Astrocyte (in vitro differentiated cells and primary cell): ENCODE data around the gene CFAP20. TPM values are rescaled to one million over a fixed set of nuclear protein-coding genes. Genes with fewer than 3 reads are reported as not detected.

ENCODE experiments used
- DNase-seq: peaks from one replicate; pipeline ENCODE4 v3.0.0-alpha.2; 2010; ENCODE audit warnings: low read depth
- FAIRE-seq: peaks from 2 replicates; lab custom pipeline; 2011; peaks lifted over from hg19 to GRCh38; lab: Jason Lieb, UNC
- H2AFZ ChIP-seq: 2 replicates; pipeline ENCODE4 v1.6.0; 2012; ENCODE audit warnings: low read depth, low read length, inconsistent platforms
- H3K27ac ChIP-seq: 2 replicates; pipeline ENCODE4 v1.5.1; 2011; ENCODE audit warnings: low read depth, low read length, inconsistent platforms
- H3K27me3 ChIP-seq: 2 replicates; pipeline ENCODE4 v1.6.0; 2011; ENCODE audit warnings: low read length, inconsistent platforms; ENCODE audit not compliant: insufficient read depth
- H3K36me3 ChIP-seq: 2 replicates; pipeline ENCODE4 v1.5.1; 2011; ENCODE audit warnings: low read length, inconsistent platforms; ENCODE audit not compliant: insufficient read depth
- H3K4me1 ChIP-seq: 2 replicates; pipeline ENCODE4 v1.5.1; 2011; ENCODE audit warnings: low read length, inconsistent platforms; ENCODE audit not compliant: insufficient read depth
- H3K4me2 ChIP-seq: 2 replicates; pipeline ENCODE4 v1.6.0; 2012; ENCODE audit warnings: low read length, inconsistent platforms
- H3K4me3 ChIP-seq: 2 replicates; pipeline ENCODE4 v1.5.1; 2011; ENCODE audit warnings: low read depth, mild to moderate bottlenecking, low read length, inconsistent platforms; ENCODE audit not compliant: insufficient read depth
- H3K79me2 ChIP-seq: 2 replicates; pipeline ENCODE4 v1.6.0; 2012; ENCODE audit warnings: mild to moderate bottlenecking, low read length, inconsistent platforms; ENCODE audit not compliant: insufficient read depth
- H3K9ac ChIP-seq: 2 replicates; pipeline ENCODE4 v1.6.0; 2012; ENCODE audit warnings: mild to moderate bottlenecking, low read length, inconsistent platforms
- H3K9me3 ChIP-seq: 2 replicates; pipeline ENCODE4 v1.5.1; 2012; ENCODE audit warnings: low read depth, mild to moderate bottlenecking, low read length, inconsistent platforms; ENCODE audit not compliant: insufficient read depth
- H4K20me1 ChIP-seq: 2 replicates; pipeline ENCODE4 v1.6.0; 2012; ENCODE audit warnings: low read length, inconsistent platforms; ENCODE audit not compliant: insufficient read depth
- H3K27ac Mint-ChIP-seq: one replicate; pipeline ENCODE4 v1.8.0; 2021; ENCODE audit warnings: mild to moderate bottlenecking, mixed read lengths; ENCODE audit not compliant: unreplicated experiment
- H3K27me3 Mint-ChIP-seq: one replicate; pipeline ENCODE4 v1.8.0; 2021; ENCODE audit warnings: low read depth, mixed read lengths; ENCODE audit not compliant: unreplicated experiment
- H3K36me3 Mint-ChIP-seq: one replicate; pipeline ENCODE4 v1.8.0; 2021; ENCODE audit warnings: low read depth, mixed read lengths; ENCODE audit not compliant: unreplicated experiment
- H3K4me1 Mint-ChIP-seq: one replicate; pipeline ENCODE4 v1.8.0; 2021; ENCODE audit warnings: low read depth, mixed read lengths; ENCODE audit not compliant: unreplicated experiment
- H3K4me3 Mint-ChIP-seq: one replicate; pipeline ENCODE4 v1.8.0; 2021; ENCODE audit warnings: mild to moderate bottlenecking, moderate library complexity, mixed read lengths; ENCODE audit not compliant: unreplicated experiment
- H3K9me3 Mint-ChIP-seq: one replicate; pipeline ENCODE4 v1.8.0; 2021; ENCODE audit warnings: mild to moderate bottlenecking, mixed read lengths; ENCODE audit not compliant: unreplicated experiment
- EZH2 ChIP-seq: IDR thresholded peaks from 2 replicates; pipeline ENCODE4 v1.6.1; 2012; ENCODE audit warnings: mild to moderate bottlenecking, low read length, inconsistent platforms; ENCODE audit not compliant: insufficient read depth
- total RNA-seq: library from RNA; stranded (reverse); gene quantifications from 2 replicates; pipeline ENCODE4 v1.2.1, GENCODE V29; 2021
- TF ChIP-seq, protein P1 (sequence below): IDR thresholded peaks from 2 replicates; pipeline ENCODE4 v1.5.1; 2011; ENCODE audit warnings: low read depth, mild to moderate bottlenecking, inconsistent platforms, low read length, moderate library complexity; ENCODE audit not compliant: insufficient read depth

Gene CFAP20
- total RNA-seq, 1 donor from 2014 or later, result 43.6 TPM

DNA sequence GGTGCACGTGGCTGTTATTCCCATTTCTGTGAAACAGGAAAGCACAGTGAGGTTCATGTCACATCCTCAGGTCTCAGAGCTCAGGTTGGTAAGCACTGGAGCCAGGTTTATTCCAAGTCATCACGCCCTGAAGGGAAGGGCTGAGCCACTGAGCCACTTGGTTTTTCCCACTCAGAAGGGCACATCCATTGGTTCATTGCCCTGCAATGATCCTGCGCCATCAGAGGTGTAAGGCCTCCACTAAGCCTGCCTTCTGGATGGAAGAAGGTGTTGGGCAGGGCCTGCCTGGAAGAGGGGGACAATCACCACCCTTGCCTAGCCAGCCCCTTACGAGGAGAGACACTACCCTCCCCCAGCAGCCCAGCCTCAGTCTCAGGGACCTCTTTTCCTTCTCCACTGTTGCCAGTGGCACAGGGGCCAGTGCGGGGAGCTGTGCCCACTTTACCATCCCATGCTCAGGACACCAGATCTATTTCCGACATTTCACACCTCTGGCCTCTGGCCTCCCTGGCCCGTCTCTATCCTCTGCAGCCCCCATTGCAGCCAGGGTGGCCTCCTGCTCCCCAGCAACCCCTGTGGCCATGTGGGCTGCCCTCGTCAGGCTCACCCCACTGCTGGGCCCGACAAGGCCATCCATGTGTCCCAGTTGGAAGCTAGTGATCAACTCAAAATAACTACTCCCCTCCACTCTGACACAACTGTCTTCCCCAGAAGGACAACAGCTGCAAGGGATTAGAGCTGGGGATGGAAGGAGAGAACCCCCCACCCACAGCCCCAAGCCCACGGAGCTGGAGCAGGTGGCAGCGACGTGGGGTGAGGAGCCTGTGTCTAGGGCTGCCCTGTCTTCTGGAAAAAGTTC, 29.9 kb downstream of the CFAP20 start:
- no peaks in the 10 kb centered on the region for H3K9me3 Mint-ChIP-seq
- no peak for FAIRE-seq

DNA sequence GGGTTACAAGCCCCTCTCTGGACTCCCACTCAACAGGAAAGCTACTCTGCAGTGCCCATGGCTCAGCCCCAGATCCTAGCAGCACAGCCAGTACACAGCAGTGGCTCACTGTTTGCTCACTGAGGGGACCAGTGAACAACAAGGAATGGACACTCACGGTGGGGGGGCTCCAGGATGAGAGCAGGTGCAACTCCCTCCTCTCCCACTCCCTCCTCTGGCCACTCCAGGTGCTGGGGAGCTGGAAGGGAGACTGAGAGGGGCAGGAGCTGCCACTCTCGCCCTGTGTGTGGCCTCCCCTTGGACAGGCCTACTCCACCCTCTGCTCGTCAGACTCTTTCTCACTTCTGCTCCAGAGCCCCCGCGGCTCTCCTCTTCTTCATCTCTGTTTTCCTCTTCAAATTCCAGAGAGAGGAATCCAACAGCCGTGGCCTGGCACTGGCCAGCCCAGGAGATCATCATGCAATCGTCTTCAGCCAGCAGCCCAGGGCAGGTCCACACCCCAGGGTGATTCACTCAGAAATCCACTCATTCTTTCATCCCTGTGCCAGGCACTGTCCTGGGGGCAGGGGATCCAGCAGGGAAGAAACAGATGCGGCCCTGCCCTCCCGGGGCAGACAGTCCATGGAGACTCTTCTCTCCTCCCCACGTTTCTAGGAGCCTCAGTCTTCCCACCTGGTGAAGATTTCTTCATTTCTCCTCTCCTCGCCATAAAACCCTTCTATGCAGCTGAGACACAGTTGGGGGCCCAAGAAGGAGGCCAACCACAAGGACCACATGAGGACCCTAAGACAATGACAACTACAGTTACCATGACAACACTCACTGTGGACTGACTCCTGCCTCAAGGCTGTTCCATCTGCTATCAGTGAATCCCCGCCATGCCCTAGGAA, 30.7 kb downstream of the CFAP20 start:
- Histone ChIP-seq H2AFZ (no peak overlapping the region), H3K9me3 (no peaks in the 10 kb centered on the region), H3K4me1 (no peaks in the 10 kb centered on the region), H3K36me3 (no peaks in the 10 kb centered on the region), H3K27me3 (no peaks in the 10 kb centered on the region), H3K9ac (no peak overlapping the region), H3K79me2 (no peaks in the 10 kb centered on the region), H3K4me3 (no peak overlapping the region), H4K20me1 (no peaks in the 10 kb centered on the region), H3K4me2 (no peak overlapping the region), H3K27ac (peak overlapping the region; percentile 2)
- H3K9me3 Mint-ChIP-seq, result no peaks in the 10 kb centered on the region
- peak overlapping the region; percentile 69 for H3K4me3 Mint-ChIP-seq
- DNase-seq, result peak; percentile 10
- peak overlapping the region; percentile 92 for H3K27ac Mint-ChIP-seq
- no peak for FAIRE-seq
- peaks cover 16% of the 10 kb centered on the region for H3K4me1 Mint-ChIP-seq
- H3K36me3 Mint-ChIP-seq, result no peaks in the 10 kb centered on the region
- no peak for TF ChIP-seq EZH2
- TF ChIP-seq, protein P1, sequence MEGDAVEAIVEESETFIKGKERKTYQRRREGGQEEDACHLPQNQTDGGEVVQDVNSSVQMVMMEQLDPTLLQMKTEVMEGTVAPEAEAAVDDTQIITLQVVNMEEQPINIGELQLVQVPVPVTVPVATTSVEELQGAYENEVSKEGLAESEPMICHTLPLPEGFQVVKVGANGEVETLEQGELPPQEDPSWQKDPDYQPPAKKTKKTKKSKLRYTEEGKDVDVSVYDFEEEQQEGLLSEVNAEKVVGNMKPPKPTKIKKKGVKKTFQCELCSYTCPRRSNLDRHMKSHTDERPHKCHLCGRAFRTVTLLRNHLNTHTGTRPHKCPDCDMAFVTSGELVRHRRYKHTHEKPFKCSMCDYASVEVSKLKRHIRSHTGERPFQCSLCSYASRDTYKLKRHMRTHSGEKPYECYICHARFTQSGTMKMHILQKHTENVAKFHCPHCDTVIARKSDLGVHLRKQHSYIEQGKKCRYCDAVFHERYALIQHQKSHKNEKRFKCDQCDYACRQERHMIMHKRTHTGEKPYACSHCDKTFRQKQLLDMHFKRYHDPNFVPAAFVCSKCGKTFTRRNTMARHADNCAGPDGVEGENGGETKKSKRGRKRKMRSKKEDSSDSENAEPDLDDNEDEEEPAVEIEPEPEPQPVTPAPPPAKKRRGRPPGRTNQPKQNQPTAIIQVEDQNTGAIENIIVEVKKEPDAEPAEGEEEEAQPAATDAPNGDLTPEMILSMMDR, result no peak
- H3K27me3 Mint-ChIP-seq, result peaks cover 9% of the 10 kb centered on the region

More for the DNA sequence above, 29.9 kb downstream of the CFAP20 start:
- Histone ChIP-seq H3K27me3 (no peaks in the 10 kb centered on the region), H3K36me3 (no peaks in the 10 kb centered on the region), H3K27ac (no peak overlapping the region), H3K4me2 (no peak overlapping the region), H2AFZ (no peak overlapping the region), H4K20me1 (no peaks in the 10 kb centered on the region), H3K4me3 (no peak overlapping the region), H3K79me2 (no peaks in the 10 kb centered on the region), H3K4me1 (no peaks in the 10 kb centered on the region), H3K9ac (no peak overlapping the region), H3K9me3 (no peaks in the 10 kb centered on the region)
- Mint-ChIP-seq H3K4me3 (peak overlapping the region; percentile 41), H3K4me1 (peaks cover 16% of the 10 kb centered on the region), H3K27me3 (peaks cover 4% of the 10 kb centered on the region), H3K36me3 (no peaks in the 10 kb centered on the region), H3K27ac (no peak overlapping the region)
- TF ChIP-seq, protein P1, result no peak
- TF ChIP-seq EZH2, result no peak
- no peak for DNase-seq
